GM03348 (cell line): ENCODE measurements around the gene DZIP1.
"Not testable (repeated sequence)": the region's sequence is repeated elsewhere in the genome, so short reads cannot be mapped to it uniquely, and the experiment has no call there.

ENCODE experiments used
- DNase-seq: peaks from one replicate; pipeline ENCODE4 v3.0.0; 2012; ENCODE audit warnings: low spot score

DZIP1 gene

GRCh38 chr13:95644601-95645052 is at the start of gene DZIP1:
Gene DZIP1 (minus strand): TSS chr13:95644706. CDS start chr13:95642029, 2,677 bp downstream.
- DNase-seq: peak; percentile 94

GRCh38 chr13:95690986-95691385 is 46.5 kb upstream of the DZIP1 start:
- DNase-seq: not testable (repeated sequence)

GRCh38 chr13:95689582-95689926 is 45.0 kb upstream of the DZIP1 start:
- DNase-seq: no peak

- DNase-seq: not testable (repeated sequence)
Observed at GRCh38 chr13:95684960-95685359, 40.5 kb upstream of the DZIP1 start.

GRCh38 chr13:95684418-95684817 is 39.9 kb upstream of the DZIP1 start:
- DNase-seq: no peak

- DNase-seq: no peak
Observed at GRCh38 chr13:95679722-95680121, 35.2 kb upstream of the DZIP1 start.

- no peak for DNase-seq
Observed at GRCh38 chr13:95678967-95679366, 34.5 kb upstream of the DZIP1 start.

GRCh38 chr13:95677564-95678266 is 33.2 kb upstream of the DZIP1 start:
- DNase-seq: peak; percentile 40

GRCh38 chr13:95676762-95677563 is 32.5 kb upstream of the DZIP1 start, which contains the start of gene DNAJC3:
Gene DNAJC3 (plus strand): TSS chr13:95677139. CDS start chr13:95677256, 117 bp downstream.
- peak; percentile 99 for DNase-seq

GRCh38 chr13:95676105-95676761 is 31.7 kb upstream of the DZIP1 start:
- DNase-seq: peak; percentile 10

GRCh38 chr13:95671597-95671996 is 27.1 kb upstream of the DZIP1 start:
- no peak for DNase-seq

- DNase-seq: not testable (repeated sequence)
Observed at GRCh38 chr13:95667235-95667634, 22.7 kb upstream of the DZIP1 start.

- DNase-seq: peak; percentile 57
Observed at GRCh38 chr13:95660981-95661581, 16.6 kb upstream of the DZIP1 start.

- no peak for DNase-seq
Observed at GRCh38 chr13:95659500-95659899, 15.0 kb upstream of the DZIP1 start.

- DNase-seq: no peak
Observed at GRCh38 chr13:95656386-95657015, 12.0 kb upstream of the DZIP1 start.

GRCh38 chr13:95652821-95653220 is 8.3 kb upstream of the DZIP1 start:
- DNase-seq: no peak

GRCh38 chr13:95652244-95652764 is 7.8 kb upstream of the DZIP1 start:
- DNase-seq: no peak

- DNase-seq: no peak
Observed at GRCh38 chr13:95650696-95651095, 6.2 kb upstream of the DZIP1 start.

GRCh38 chr13:95647321-95647720 is 2.8 kb upstream of the DZIP1 start:
- DNase-seq: no peak

GRCh38 chr13:95643936-95644598 is 439 bp downstream of the DZIP1 start:
- peak; percentile 65 for DNase-seq

- DNase-seq: no peak
Observed at GRCh38 chr13:95643571-95643935, 953 bp downstream of the DZIP1 start.
